Activated CD4-positive, alpha-beta T cell treated with anti-CD3 and anti-CD28 coated beads, Interleukin-2, amount 10 ng/mL, durations not matched to agents 24 days and 14 days (primary cell): ENCODE results near the gene SMOC2. TPM values are rescaled to one million over a fixed set of nuclear protein-coding genes. Genes with fewer than 3 reads are reported as not detected.

ENCODE experiments used
- DNase-seq: peaks from one replicate; pipeline ENCODE4 v3.0.0; 2022
- H3K27ac Mint-ChIP-seq: one replicate; pipeline ENCODE4 v1.8.0; 2022; ENCODE audit warnings: mild to moderate bottlenecking, mixed read lengths
- H3K27me3 Mint-ChIP-seq: one replicate; pipeline ENCODE4 v1.8.0; 2022; ENCODE audit warnings: mixed read lengths
- H3K36me3 Mint-ChIP-seq: one replicate; pipeline ENCODE4 v1.8.0; 2022; ENCODE audit warnings: low read depth, mild to moderate bottlenecking, mixed read lengths
- H3K4me1 Mint-ChIP-seq: one replicate; pipeline ENCODE4 v1.8.0; 2021; ENCODE audit warnings: mixed read lengths
- H3K4me3 Mint-ChIP-seq: one replicate; pipeline ENCODE4 v1.8.0; 2022; ENCODE audit warnings: mild to moderate bottlenecking, moderate library complexity, mixed read lengths
- H3K9me3 Mint-ChIP-seq: one replicate; pipeline ENCODE4 v1.8.0; 2021; ENCODE audit warnings: mixed read lengths
- intact Hi-C: fragments of 100-400 bp; cut with micrococcal nuclease; formaldehyde crosslinking; loops from one replicate; pipeline ENCODE4 v1.15.1; 2023
- total RNA-seq: library from RNA; stranded (reverse); gene quantifications from 2 replicates; pipeline ENCODE4 v1.2.3, GENCODE V29; 2022

Gene SMOC2
- total RNA-seq, 1 donor from 2014 or later = not detected

- no peaks in the 10 kb centered on the region for H3K27me3 Mint-ChIP-seq
- H3K27ac Mint-ChIP-seq = no peak overlapping the region
- DNase-seq = no peak
- intact Hi-C loops = no loop called here
- no peaks in the 10 kb centered on the region for H3K9me3 Mint-ChIP-seq
- no peaks in the 10 kb centered on the region for H3K36me3 Mint-ChIP-seq
- H3K4me1 Mint-ChIP-seq = no peaks in the 10 kb centered on the region
- H3K4me3 Mint-ChIP-seq = no peak overlapping the region
Measured at GRCh38 chr6:168496139-168496996, 55.4 kb downstream of the SMOC2 start.

- Mint-ChIP-seq H3K9me3 (no peaks in the 10 kb centered on the region), H3K27ac (no peak overlapping the region), H3K36me3 (no peaks in the 10 kb centered on the region), H3K27me3 (no peaks in the 10 kb centered on the region), H3K4me1 (no peaks in the 10 kb centered on the region), H3K4me3 (no peak overlapping the region)
- intact Hi-C loops = no loop called here
- DNase-seq = no peak
Measured at GRCh38 chr6:168496997-168497331, 56.0 kb downstream of the SMOC2 start.

- Mint-ChIP-seq H3K27me3 (no peaks in the 10 kb centered on the region), H3K36me3 (no peaks in the 10 kb centered on the region), H3K27ac (no peak overlapping the region), H3K4me1 (no peaks in the 10 kb centered on the region), H3K4me3 (no peak overlapping the region), H3K9me3 (no peaks in the 10 kb centered on the region)
- intact Hi-C loops = no loop called here
- no peak for DNase-seq
Measured at GRCh38 chr6:168497381-168497780, 56.4 kb downstream of the SMOC2 start.

- Mint-ChIP-seq H3K27me3 (no peaks in the 10 kb centered on the region), H3K4me1 (no peaks in the 10 kb centered on the region), H3K36me3 (no peaks in the 10 kb centered on the region), H3K9me3 (no peaks in the 10 kb centered on the region), H3K4me3 (no peak overlapping the region), H3K27ac (no peak overlapping the region)
- intact Hi-C loops = no loop called here
- no peak for DNase-seq
Measured at GRCh38 chr6:168498161-168498843, 57.3 kb downstream of the SMOC2 start.

- H3K27me3 Mint-ChIP-seq = no peaks in the 10 kb centered on the region
- no peaks in the 10 kb centered on the region for H3K4me1 Mint-ChIP-seq
- intact Hi-C loops = no loop called here
- no peak overlapping the region for H3K27ac Mint-ChIP-seq
- no peak overlapping the region for H3K4me3 Mint-ChIP-seq
- no peak for DNase-seq
- H3K36me3 Mint-ChIP-seq = no peaks in the 10 kb centered on the region
- no peaks in the 10 kb centered on the region for H3K9me3 Mint-ChIP-seq
Measured at GRCh38 chr6:168499045-168499650, 58.2 kb downstream of the SMOC2 start.

- intact Hi-C loops = no loop called here
- Mint-ChIP-seq H3K4me3 (no peak overlapping the region), H3K27ac (no peak overlapping the region), H3K27me3 (no peaks in the 10 kb centered on the region), H3K9me3 (no peaks in the 10 kb centered on the region), H3K4me1 (no peaks in the 10 kb centered on the region), H3K36me3 (no peaks in the 10 kb centered on the region)
- DNase-seq = no peak
Measured at GRCh38 chr6:168500519-168500918, 59.5 kb downstream of the SMOC2 start.

GRCh38 chr6:168501561-168501960 lies 60.6 kb downstream of the SMOC2 start:
- H3K27me3 Mint-ChIP-seq = no peaks in the 10 kb centered on the region

GRCh38 chr6:168504366-168504765 lies 63.4 kb downstream of the SMOC2 start:
- intact Hi-C loops = no loop called here
- DNase-seq = no peak
- no peak overlapping the region for H3K4me3 Mint-ChIP-seq
- no peak overlapping the region for H3K27ac Mint-ChIP-seq
- H3K36me3 Mint-ChIP-seq = no peaks in the 10 kb centered on the region
- H3K9me3 Mint-ChIP-seq = no peaks in the 10 kb centered on the region
- H3K4me1 Mint-ChIP-seq = no peaks in the 10 kb centered on the region
- H3K27me3 Mint-ChIP-seq = no peaks in the 10 kb centered on the region

More at GRCh38 chr6:168501561-168501960, 60.6 kb downstream of the SMOC2 start:
- DNase-seq = no peak
- Mint-ChIP-seq H3K27ac (no peak overlapping the region), H3K4me1 (no peaks in the 10 kb centered on the region), H3K4me3 (no peak overlapping the region), H3K9me3 (no peaks in the 10 kb centered on the region), H3K36me3 (no peaks in the 10 kb centered on the region)
- intact Hi-C loops = no loop called here

- H3K4me3 Mint-ChIP-seq = no peak overlapping the region
- H3K27ac Mint-ChIP-seq = no peak overlapping the region
- H3K9me3 Mint-ChIP-seq = no peaks in the 10 kb centered on the region
- intact Hi-C loops = no loop called here
- no peaks in the 10 kb centered on the region for H3K36me3 Mint-ChIP-seq
- DNase-seq = no peak
- no peaks in the 10 kb centered on the region for H3K4me1 Mint-ChIP-seq
- no peaks in the 10 kb centered on the region for H3K27me3 Mint-ChIP-seq
Measured at GRCh38 chr6:168506460-168506859, 65.5 kb downstream of the SMOC2 start.

- H3K36me3 Mint-ChIP-seq = no peaks in the 10 kb centered on the region
- H3K9me3 Mint-ChIP-seq = no peaks in the 10 kb centered on the region
- no peaks in the 10 kb centered on the region for H3K27me3 Mint-ChIP-seq
- H3K4me1 Mint-ChIP-seq = no peaks in the 10 kb centered on the region
- intact Hi-C loops = no loop called here
- DNase-seq = no peak
- no peak overlapping the region for H3K27ac Mint-ChIP-seq
- H3K4me3 Mint-ChIP-seq = no peak overlapping the region
Measured at GRCh38 chr6:168507297-168507696, 66.3 kb downstream of the SMOC2 start.

GRCh38 chr6:168507730-168508129 lies 66.7 kb downstream of the SMOC2 start:
- Mint-ChIP-seq H3K9me3 (no peaks in the 10 kb centered on the region), H3K4me1 (no peaks in the 10 kb centered on the region), H3K27ac (no peak overlapping the region), H3K4me3 (no peak overlapping the region), H3K27me3 (no peaks in the 10 kb centered on the region), H3K36me3 (no peaks in the 10 kb centered on the region)
- DNase-seq = no peak
- intact Hi-C loops = no loop called here

- H3K4me3 Mint-ChIP-seq = no peak overlapping the region
- no peaks in the 10 kb centered on the region for H3K27me3 Mint-ChIP-seq
Measured at GRCh38 chr6:168508903-168509302, 67.9 kb downstream of the SMOC2 start.

GRCh38 chr6:168513766-168514165 lies 72.8 kb downstream of the SMOC2 start:
- Mint-ChIP-seq H3K36me3 (no peaks in the 10 kb centered on the region), H3K9me3 (no peaks in the 10 kb centered on the region), H3K4me3 (no peak overlapping the region), H3K4me1 (no peaks in the 10 kb centered on the region), H3K27me3 (no peaks in the 10 kb centered on the region), H3K27ac (no peak overlapping the region)
- DNase-seq = no peak
- intact Hi-C loops = no loop called here

More at GRCh38 chr6:168508903-168509302, 67.9 kb downstream of the SMOC2 start:
- intact Hi-C loops = no loop called here
- no peaks in the 10 kb centered on the region for H3K4me1 Mint-ChIP-seq
- H3K9me3 Mint-ChIP-seq = no peaks in the 10 kb centered on the region
- no peaks in the 10 kb centered on the region for H3K36me3 Mint-ChIP-seq
- DNase-seq = no peak
- no peak overlapping the region for H3K27ac Mint-ChIP-seq

- intact Hi-C loops = no loop called here
- Mint-ChIP-seq H3K27ac (no peak overlapping the region), H3K4me1 (no peaks in the 10 kb centered on the region), H3K4me3 (no peak overlapping the region), H3K9me3 (no peaks in the 10 kb centered on the region), H3K36me3 (no peaks in the 10 kb centered on the region), H3K27me3 (no peaks in the 10 kb centered on the region)
- no peak for DNase-seq
Measured at GRCh38 chr6:168514216-168514615, 73.2 kb downstream of the SMOC2 start.
